Endothelial cell (in vitro differentiated cells): Measurements from ENCODE around the gene MOGAT1. TPM values are rescaled to one million over a fixed set of nuclear protein-coding genes. Genes with fewer than 3 reads are reported as not detected.

Experiments used
- DNase-seq: peaks from one replicate; pipeline ENCODE4 v3.0.0; 2021; ENCODE audit warnings: low spot score
- H3K27ac Mint-ChIP-seq: one replicate; pipeline ENCODE4 v1.8.0; 2021; ENCODE audit warnings: mixed read lengths, inconsistent platforms; ENCODE audit not compliant: unreplicated experiment
- H3K27me3 Mint-ChIP-seq: one replicate; pipeline ENCODE4 v1.8.0; 2021; ENCODE audit warnings: mild to moderate bottlenecking, moderate library complexity, mixed read lengths, inconsistent platforms; ENCODE audit not compliant: unreplicated experiment
- H3K36me3 Mint-ChIP-seq: one replicate; pipeline ENCODE4 v1.8.0; 2021; ENCODE audit warnings: mild to moderate bottlenecking, low read depth, mixed read lengths, inconsistent platforms; ENCODE audit not compliant: unreplicated experiment
- H3K4me1 Mint-ChIP-seq: one replicate; pipeline ENCODE4 v1.8.0; 2021; ENCODE audit warnings: mild to moderate bottlenecking, mixed read lengths, inconsistent platforms; ENCODE audit not compliant: unreplicated experiment
- H3K4me3 Mint-ChIP-seq: one replicate; pipeline ENCODE4 v1.8.0; 2021; ENCODE audit warnings: mild to moderate bottlenecking, mixed read lengths, inconsistent platforms; ENCODE audit not compliant: unreplicated experiment
- H3K9me3 Mint-ChIP-seq: one replicate; pipeline ENCODE4 v1.8.0; 2021; ENCODE audit warnings: mixed read lengths, inconsistent platforms; ENCODE audit not compliant: unreplicated experiment
- CTCF ChIP-seq: fragments of 200-600 bp; sonication (generic); IDR thresholded peaks from one replicate; pipeline ENCODE4 v1.5.0; 2021; ENCODE audit warnings: antibody characterized with exemption; ENCODE audit not compliant: unreplicated experiment
- total RNA-seq: library from RNA; stranded (reverse); fragmentation: NEBNext Ultra II Directional; extraction: Animal tissue kit (Norgen Biotek cat#: 25700); gene quantifications from one replicate; pipeline ENCODE4 v1.2.1, GENCODE V29; 2021; ENCODE audit not compliant: unreplicated experiment

MOGAT1 gene
- total RNA-seq, 1 donor from 2014 or later = 0.26 TPM

GRCh38 chr2:222649801-222650200 lies 21.7 kb upstream of the MOGAT1 start:
- no peak for DNase-seq
- H3K4me1 Mint-ChIP-seq = no peaks in the 10 kb centered on the region
- H3K36me3 Mint-ChIP-seq = no peaks in the 10 kb centered on the region
- no peaks in the 10 kb centered on the region for H3K27me3 Mint-ChIP-seq
- TF ChIP-seq CTCF = no peak
- H3K27ac Mint-ChIP-seq = no peak overlapping the region
- no peak overlapping the region for H3K4me3 Mint-ChIP-seq
- H3K9me3 Mint-ChIP-seq = no peaks in the 10 kb centered on the region

DNA sequence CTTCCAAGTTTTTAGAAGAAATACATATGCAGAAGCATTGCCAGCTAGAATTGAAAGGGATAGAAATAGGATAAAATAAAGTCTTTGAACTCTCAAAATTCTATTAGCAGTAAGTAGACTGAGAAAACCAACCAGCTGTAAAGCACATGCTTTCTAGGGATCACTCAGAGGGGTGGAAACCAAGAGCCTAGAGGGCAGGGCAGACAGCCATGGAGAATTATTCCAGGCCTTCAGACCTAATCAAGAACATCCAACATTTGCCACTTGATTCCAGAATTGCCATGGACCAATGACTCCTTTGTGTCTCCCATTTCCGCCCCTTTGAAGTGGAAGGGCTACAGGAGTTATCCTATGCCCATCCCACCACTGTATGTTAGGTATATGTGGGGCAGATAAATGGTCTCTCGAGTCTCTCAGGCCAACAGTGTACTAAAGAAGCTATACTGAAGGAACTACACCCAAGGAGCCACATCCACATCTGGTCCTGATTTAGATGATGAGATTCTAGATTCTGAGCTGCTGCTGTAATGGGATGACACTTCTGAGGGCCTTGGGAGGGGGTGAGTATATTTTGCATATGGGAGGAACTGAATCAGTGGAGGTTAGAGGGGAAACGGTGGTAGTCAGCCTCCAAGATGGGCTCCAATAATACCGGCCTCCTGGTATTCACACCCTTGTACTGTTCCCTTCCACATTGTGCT lies 19.6 kb upstream of the MOGAT1 start:
- peaks cover 13% of the 10 kb centered on the region for H3K4me1 Mint-ChIP-seq
- no peak overlapping the region for H3K4me3 Mint-ChIP-seq
- no peak for DNase-seq
- H3K27me3 Mint-ChIP-seq = no peaks in the 10 kb centered on the region
- H3K36me3 Mint-ChIP-seq = no peaks in the 10 kb centered on the region
- no peak for TF ChIP-seq CTCF
- H3K9me3 Mint-ChIP-seq = no peaks in the 10 kb centered on the region
- H3K27ac Mint-ChIP-seq = no peak overlapping the region

DNA sequence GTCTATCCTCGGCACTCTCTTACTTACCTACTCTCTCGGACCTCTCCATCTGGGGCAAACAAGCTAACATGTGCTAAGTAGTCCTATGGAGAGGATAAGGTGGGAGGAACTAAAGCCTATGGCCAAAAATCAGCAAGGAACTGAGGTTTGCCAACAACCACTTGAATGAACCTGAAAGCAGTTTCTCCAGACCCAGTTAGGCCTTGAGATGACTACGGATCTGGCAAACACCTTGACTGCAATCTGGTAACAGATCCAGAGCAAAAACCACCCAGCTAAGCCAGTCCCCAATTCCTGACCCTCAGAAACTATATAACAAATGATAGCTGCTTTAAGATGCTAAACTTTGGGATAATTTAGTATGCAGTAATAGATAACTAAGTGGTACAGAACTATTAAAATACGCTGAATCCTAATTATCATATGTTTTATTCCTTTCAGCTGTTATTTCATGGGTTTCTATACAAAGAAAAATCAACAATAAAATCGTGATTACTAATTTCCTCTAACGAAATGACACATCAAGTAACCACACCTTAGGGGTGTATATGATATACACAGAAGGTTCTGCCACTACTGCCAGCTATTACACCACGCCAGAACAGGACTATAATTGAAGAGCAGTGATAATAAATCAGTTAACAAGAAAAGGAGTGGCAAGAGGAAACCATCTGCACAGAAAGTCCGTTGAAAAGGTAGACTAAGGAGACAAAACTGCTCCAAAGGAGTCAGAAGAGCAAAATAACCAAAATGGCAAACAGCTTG lies 18.8 kb upstream of the MOGAT1 start:
- H3K27me3 Mint-ChIP-seq = no peaks in the 10 kb centered on the region
- TF ChIP-seq CTCF = no peak
- no peak overlapping the region for H3K4me3 Mint-ChIP-seq
- no peaks in the 10 kb centered on the region for H3K9me3 Mint-ChIP-seq
- H3K27ac Mint-ChIP-seq = no peak overlapping the region
- no peaks in the 10 kb centered on the region for H3K36me3 Mint-ChIP-seq
- no peak for DNase-seq
- H3K4me1 Mint-ChIP-seq = peaks cover 14% of the 10 kb centered on the region

DNA sequence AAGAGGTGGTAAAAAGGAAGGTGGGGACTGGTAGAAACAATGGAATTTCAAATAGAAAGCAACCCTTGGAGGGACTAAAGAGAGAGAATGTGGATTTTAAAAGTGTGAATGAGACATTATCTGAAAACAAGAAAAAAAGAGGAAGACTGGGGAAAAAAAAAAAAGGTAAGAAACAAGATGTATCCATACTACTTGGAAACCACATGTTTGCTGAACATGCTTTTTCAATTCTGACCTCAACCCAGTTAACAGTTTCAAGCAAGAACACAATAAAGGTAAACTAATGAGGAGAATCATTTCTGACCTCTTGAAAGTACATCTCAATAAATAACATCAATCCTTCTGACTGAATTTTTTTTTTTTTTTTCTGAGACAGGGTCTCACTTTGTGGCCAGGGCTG lies 18.2 kb upstream of the MOGAT1 start:
- no peak for DNase-seq
- H3K27ac Mint-ChIP-seq = no peak overlapping the region
- H3K36me3 Mint-ChIP-seq = no peaks in the 10 kb centered on the region
- no peak for TF ChIP-seq CTCF
- H3K4me3 Mint-ChIP-seq = no peak overlapping the region
- H3K4me1 Mint-ChIP-seq = peaks cover 14% of the 10 kb centered on the region
- H3K9me3 Mint-ChIP-seq = no peaks in the 10 kb centered on the region
- H3K27me3 Mint-ChIP-seq = no peaks in the 10 kb centered on the region
